MCF 10A (cell line): ENCODE data around the gene PHC1. TPM values are rescaled to one million over a fixed set of nuclear protein-coding genes. Genes with fewer than 3 reads are reported as not detected.

Experiments
- BruUV-seq: library from RNA; stranded (reverse); fragments of 400-500 nt; replicated peaks from 2 replicates; lab custom pipeline; 2021; lab: Mats Ljungman, UMichigan
- CTCF ChIA-PET: fragments of 300-600 bp; sonication (Branson Sonifier 250); formaldehyde crosslinking; extraction: SDS; loops from one replicate; lab custom pipeline; 2021; ENCODE audit warnings: antibody characterized with exemption, inconsistent platforms; lab: Yijun Ruan, JAX
- POLR2A ChIA-PET: fragments of 300-600, 350-650 bp; sonication (Branson Sonifier 250); formaldehyde crosslinking; extraction: SDS; loops from one replicate; lab custom pipeline; 2020; ENCODE audit warnings: antibody characterized with exemption, inconsistent platforms; lab: Yijun Ruan, JAX
- DNase-seq: peaks from one replicate; pipeline ENCODE4 v3.0.0-alpha.2; 2018; ENCODE audit not compliant: unreplicated experiment
- H3K27ac Mint-ChIP-seq: one replicate; pipeline ENCODE4 v1.8.0; 2022; ENCODE audit warnings: mild to moderate bottlenecking, low read depth, mixed read lengths; ENCODE audit not compliant: unreplicated experiment
- H3K27me3 Mint-ChIP-seq: one replicate; pipeline ENCODE4 v1.8.0; 2022; ENCODE audit warnings: mixed read lengths; ENCODE audit not compliant: insufficient read depth, unreplicated experiment
- H3K36me3 Mint-ChIP-seq: one replicate; pipeline ENCODE4 v1.8.0; 2022; ENCODE audit warnings: mild to moderate bottlenecking, moderate library complexity, mixed read lengths; ENCODE audit not compliant: insufficient read depth, unreplicated experiment
- H3K4me1 Mint-ChIP-seq: one replicate; pipeline ENCODE4 v1.8.0; 2022; ENCODE audit warnings: mixed read lengths; ENCODE audit not compliant: insufficient read depth, unreplicated experiment
- H3K4me3 Mint-ChIP-seq: one replicate; pipeline ENCODE4 v1.8.0; 2022; ENCODE audit warnings: mild to moderate bottlenecking, moderate library complexity, mixed read lengths; ENCODE audit not compliant: unreplicated experiment
- H3K9me3 Mint-ChIP-seq: one replicate; pipeline ENCODE4 v1.8.0; 2022; ENCODE audit warnings: mixed read lengths; ENCODE audit not compliant: unreplicated experiment
- intact Hi-C: fragments of 100-400 bp; cut with micrococcal nuclease; formaldehyde crosslinking; loops from 2 replicates; pipeline ENCODE4 v1.14.1; 2022
- total RNA-seq: library from RNA; stranded (reverse); gene quantifications from 2 replicates; pipeline ENCODE4 v1.2.3, GENCODE V29; 2022
- TF ChIP-seq, protein P1 (sequence below): fragments of 200-600 bp; IDR thresholded peaks from one replicate; pipeline ENCODE4 v1.8.0; 2022; ENCODE audit warnings: antibody characterized with exemption, mild to moderate bottlenecking; ENCODE audit not compliant: unreplicated experiment

PHC1 gene
- total RNA-seq, 1 experiment from 2014 or later, result 23.0 TPM

GRCh38 chr12:8969861-8970411, 55.6 kb downstream of the PHC1 start:
- DNase-seq, result no peak
- Mint-ChIP-seq H3K9me3 (peaks cover 21% of the 10 kb centered on the region), H3K4me1 (no peaks in the 10 kb centered on the region), H3K27ac (no peak overlapping the region), H3K27me3 (no peaks in the 10 kb centered on the region), H3K36me3 (no peaks in the 10 kb centered on the region), H3K4me3 (no peak overlapping the region)
- TF ChIP-seq, protein P1, sequence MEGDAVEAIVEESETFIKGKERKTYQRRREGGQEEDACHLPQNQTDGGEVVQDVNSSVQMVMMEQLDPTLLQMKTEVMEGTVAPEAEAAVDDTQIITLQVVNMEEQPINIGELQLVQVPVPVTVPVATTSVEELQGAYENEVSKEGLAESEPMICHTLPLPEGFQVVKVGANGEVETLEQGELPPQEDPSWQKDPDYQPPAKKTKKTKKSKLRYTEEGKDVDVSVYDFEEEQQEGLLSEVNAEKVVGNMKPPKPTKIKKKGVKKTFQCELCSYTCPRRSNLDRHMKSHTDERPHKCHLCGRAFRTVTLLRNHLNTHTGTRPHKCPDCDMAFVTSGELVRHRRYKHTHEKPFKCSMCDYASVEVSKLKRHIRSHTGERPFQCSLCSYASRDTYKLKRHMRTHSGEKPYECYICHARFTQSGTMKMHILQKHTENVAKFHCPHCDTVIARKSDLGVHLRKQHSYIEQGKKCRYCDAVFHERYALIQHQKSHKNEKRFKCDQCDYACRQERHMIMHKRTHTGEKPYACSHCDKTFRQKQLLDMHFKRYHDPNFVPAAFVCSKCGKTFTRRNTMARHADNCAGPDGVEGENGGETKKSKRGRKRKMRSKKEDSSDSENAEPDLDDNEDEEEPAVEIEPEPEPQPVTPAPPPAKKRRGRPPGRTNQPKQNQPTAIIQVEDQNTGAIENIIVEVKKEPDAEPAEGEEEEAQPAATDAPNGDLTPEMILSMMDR, result no peak
- no TSS peak for BruUV-seq
- intact Hi-C loops, result no loop called here
- POLR2A ChIA-PET, result interaction anchor here (0.7 kb wide), 1 partner anchor 19 kb away, joined by 3 read pairs; no protein-coding TSS in a partner anchor
- CTCF ChIA-PET, result no interaction called here

DNA sequence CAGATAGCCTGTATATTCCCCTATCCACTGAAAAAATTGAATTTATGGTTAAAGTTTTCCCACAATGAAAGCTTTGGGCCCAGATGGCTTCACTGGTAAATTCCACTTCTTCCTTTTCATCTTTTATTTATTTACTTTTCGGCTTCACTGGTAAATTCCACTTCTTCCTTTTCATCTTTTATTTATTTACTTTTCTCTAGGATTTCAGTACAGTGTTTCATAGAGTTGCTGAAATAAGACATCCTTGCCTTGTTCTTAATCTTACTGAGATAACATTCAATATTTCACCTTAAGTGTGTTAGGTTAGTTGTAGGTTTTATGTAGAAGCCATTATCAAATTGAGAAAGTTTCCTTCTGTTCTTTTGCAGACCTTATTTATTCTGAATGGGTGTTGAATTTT, 56.1 kb downstream of the PHC1 start:
- no TSS peak for BruUV-seq
- Mint-ChIP-seq H3K27ac (no peak overlapping the region), H3K9me3 (peaks cover 21% of the 10 kb centered on the region), H3K36me3 (no peaks in the 10 kb centered on the region), H3K4me3 (no peak overlapping the region), H3K4me1 (no peaks in the 10 kb centered on the region), H3K27me3 (no peaks in the 10 kb centered on the region)
- TF ChIP-seq, protein P1, result no peak
- POLR2A ChIA-PET, result no interaction called here
- CTCF ChIA-PET, result no interaction called here
- intact Hi-C loops, result no loop called here
- DNase-seq, result no peak

DNA sequence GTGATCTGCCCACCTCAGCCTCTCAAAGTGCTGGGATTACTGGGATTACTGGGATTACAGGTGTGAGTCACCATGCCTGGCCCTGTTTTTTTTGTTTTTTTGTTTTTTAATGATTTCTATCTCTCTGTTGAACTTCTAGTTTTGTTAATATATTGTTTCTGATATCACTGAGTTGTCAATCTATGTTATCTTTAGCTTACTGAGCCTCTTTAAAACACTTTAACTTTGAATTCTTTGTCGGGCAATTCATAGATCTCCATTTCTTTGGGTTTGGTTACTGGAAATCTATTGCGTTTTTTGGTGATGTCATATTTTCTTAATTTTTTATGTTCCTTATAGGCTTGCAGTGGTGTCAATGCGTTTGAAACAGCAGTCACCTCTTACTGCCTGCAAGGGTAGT, 65.8 kb downstream of the PHC1 start:
- DNase-seq, result no peak
- no TSS peak for BruUV-seq
- Mint-ChIP-seq H3K27me3 (no peaks in the 10 kb centered on the region), H3K9me3 (no peaks in the 10 kb centered on the region), H3K36me3 (no peaks in the 10 kb centered on the region), H3K4me3 (no peak overlapping the region), H3K27ac (no peak overlapping the region), H3K4me1 (no peaks in the 10 kb centered on the region)
- TF ChIP-seq, protein P1, result no peak
- ChIA-PET POLR2A (no interaction called here), CTCF (interaction anchor here (1.2 kb wide), 1 partner anchor 69 kb away, joined by 3 read pairs; no protein-coding TSS in a partner anchor)
- intact Hi-C loops, result no loop called here

DNA sequence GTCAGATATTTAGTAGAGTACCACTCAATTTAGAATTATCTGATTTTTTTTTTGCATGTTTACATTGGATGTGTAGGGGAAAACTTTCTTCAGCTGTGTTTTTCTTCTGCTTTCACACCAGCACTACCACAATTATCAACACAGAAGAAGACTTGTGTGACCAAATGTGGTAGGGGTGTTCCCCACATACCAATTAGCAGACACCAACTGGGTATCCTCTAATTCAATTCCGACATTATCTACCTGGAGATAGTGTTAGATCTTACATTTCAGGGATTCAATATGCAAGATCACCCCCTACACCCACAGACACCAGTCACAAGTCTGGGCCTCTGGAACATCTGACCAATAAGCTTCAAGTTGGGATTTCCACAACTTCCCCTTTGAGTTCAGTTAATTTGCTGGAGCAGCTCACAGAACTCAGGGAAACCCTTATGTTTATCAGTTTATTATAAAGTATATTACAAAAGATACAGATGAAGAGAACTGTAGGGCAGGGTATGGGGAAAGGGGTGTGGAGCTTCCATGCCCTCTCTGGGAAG, 71.0 kb downstream of the PHC1 start:
- Mint-ChIP-seq H3K9me3 (no peaks in the 10 kb centered on the region), H3K27ac (no peak overlapping the region), H3K27me3 (no peaks in the 10 kb centered on the region), H3K4me3 (no peak overlapping the region), H3K36me3 (no peaks in the 10 kb centered on the region), H3K4me1 (no peaks in the 10 kb centered on the region)
- TF ChIP-seq, protein P1, result no peak
- DNase-seq, result no peak
- no TSS peak for BruUV-seq
- intact Hi-C loops, result no loop called here
- ChIA-PET CTCF (interaction anchor here (0.6 kb wide), 1 partner anchor 34 kb away, joined by 3 read pairs; no protein-coding TSS in a partner anchor), POLR2A (no interaction called here)
